Parathyroid adenoma (tissue), 2 donors: ENCODE results near the gene SYNJ2.

Experiments
- H2AFZ ChIP-seq: fragments of 300-600 bp; sonication (generic); one replicate; pipeline ENCODE4 v1.7.0; 2017; ENCODE audit warnings: antibody characterized with exemption, mild to moderate bottlenecking
- H3K27ac ChIP-seq: fragments of 300-600 bp; sonication (generic); one replicate; pipeline ENCODE4 v1.7.0; 2017
- H3K27me3 ChIP-seq: fragments of 300-600 bp; sonication (generic); one replicate; pipeline ENCODE4 v1.7.0; 2017; ENCODE audit warnings: low read length; ENCODE audit not compliant: control insufficient read depth, insufficient read depth
- H3K36me3 ChIP-seq: fragments of 300-600 bp; sonication (generic); one replicate; pipeline ENCODE4 v1.7.0; 2017; ENCODE audit warnings: low read length; ENCODE audit not compliant: control insufficient read depth, insufficient read depth
- H3K4me1 ChIP-seq: fragments of 300-600 bp; sonication (generic); one replicate; pipeline ENCODE4 v1.7.0; 2017; ENCODE audit warnings: control low read depth
- H3K4me2 ChIP-seq: fragments of 300-600 bp; sonication (generic); one replicate; pipeline ENCODE4 v1.7.0; 2017; ENCODE audit warnings: low read length
- H3K4me3 ChIP-seq: fragments of 300-600 bp; sonication (generic); one replicate; pipeline ENCODE4 v1.7.0; 2017; ENCODE audit warnings: low read depth, low read length
- H3K79me2 ChIP-seq: fragments of 300-600 bp; sonication (generic); one replicate; pipeline ENCODE4 v1.7.0; 2017; ENCODE audit warnings: control low read depth
- H3K9ac ChIP-seq: fragments of 300-600 bp; sonication (generic); one replicate; pipeline ENCODE4 v1.7.0; 2017; ENCODE audit warnings: mild to moderate bottlenecking
- H3K9me3 ChIP-seq: fragments of 300-600 bp; sonication (generic); one replicate; pipeline ENCODE4 v1.7.0; 2017; ENCODE audit warnings: low read length; ENCODE audit not compliant: control insufficient read depth
- TF ChIP-seq, protein P1 (sequence below): fragments of 300-600 bp; sonication (generic); IDR thresholded peaks from one replicate; pipeline ENCODE4 v1.7.0; 2017; ENCODE audit warnings: antibody characterized with exemption, mild to moderate bottlenecking
- donor health status: primary hyperparathyroidism.

SYNJ2 gene

DNA sequence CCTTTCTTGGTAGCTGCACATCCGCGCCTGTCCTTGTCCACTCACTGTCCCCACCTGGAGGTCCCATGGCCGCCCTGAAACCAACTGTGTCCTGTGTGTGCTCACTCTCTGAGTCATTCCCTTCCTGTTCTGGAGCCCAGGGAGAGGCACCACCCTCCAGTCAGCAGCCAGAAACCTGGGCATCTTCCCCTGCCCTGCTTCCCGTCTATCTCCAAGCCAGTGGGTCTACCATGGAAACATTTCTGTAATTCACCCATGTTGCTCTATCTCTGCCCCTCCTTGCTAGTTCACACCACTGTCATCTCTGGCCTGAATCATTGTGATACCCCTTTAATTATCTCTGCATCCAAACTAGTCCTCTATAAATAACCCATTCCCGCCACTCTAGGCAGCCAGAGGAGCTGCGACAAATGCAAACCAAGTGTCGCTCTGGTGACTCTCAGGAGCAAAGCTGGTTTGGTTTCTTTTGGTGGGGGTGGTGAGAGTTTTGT, 28.8 kb upstream of the SYNJ2 start:
- TF ChIP-seq, protein P1, sequence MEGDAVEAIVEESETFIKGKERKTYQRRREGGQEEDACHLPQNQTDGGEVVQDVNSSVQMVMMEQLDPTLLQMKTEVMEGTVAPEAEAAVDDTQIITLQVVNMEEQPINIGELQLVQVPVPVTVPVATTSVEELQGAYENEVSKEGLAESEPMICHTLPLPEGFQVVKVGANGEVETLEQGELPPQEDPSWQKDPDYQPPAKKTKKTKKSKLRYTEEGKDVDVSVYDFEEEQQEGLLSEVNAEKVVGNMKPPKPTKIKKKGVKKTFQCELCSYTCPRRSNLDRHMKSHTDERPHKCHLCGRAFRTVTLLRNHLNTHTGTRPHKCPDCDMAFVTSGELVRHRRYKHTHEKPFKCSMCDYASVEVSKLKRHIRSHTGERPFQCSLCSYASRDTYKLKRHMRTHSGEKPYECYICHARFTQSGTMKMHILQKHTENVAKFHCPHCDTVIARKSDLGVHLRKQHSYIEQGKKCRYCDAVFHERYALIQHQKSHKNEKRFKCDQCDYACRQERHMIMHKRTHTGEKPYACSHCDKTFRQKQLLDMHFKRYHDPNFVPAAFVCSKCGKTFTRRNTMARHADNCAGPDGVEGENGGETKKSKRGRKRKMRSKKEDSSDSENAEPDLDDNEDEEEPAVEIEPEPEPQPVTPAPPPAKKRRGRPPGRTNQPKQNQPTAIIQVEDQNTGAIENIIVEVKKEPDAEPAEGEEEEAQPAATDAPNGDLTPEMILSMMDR = no peak
- Histone ChIP-seq H3K79me2 (no peaks in the 10 kb centered on the region), H3K4me2 (no peak overlapping the region), H3K4me3 (no peak overlapping the region), H3K9me3 (no peaks in the 10 kb centered on the region), H3K27me3 (no peaks in the 10 kb centered on the region), H3K27ac (no peak overlapping the region), H2AFZ (no peak overlapping the region), H3K9ac (no peak overlapping the region), H3K36me3 (no peaks in the 10 kb centered on the region), H3K4me1 (no peaks in the 10 kb centered on the region)

DNA sequence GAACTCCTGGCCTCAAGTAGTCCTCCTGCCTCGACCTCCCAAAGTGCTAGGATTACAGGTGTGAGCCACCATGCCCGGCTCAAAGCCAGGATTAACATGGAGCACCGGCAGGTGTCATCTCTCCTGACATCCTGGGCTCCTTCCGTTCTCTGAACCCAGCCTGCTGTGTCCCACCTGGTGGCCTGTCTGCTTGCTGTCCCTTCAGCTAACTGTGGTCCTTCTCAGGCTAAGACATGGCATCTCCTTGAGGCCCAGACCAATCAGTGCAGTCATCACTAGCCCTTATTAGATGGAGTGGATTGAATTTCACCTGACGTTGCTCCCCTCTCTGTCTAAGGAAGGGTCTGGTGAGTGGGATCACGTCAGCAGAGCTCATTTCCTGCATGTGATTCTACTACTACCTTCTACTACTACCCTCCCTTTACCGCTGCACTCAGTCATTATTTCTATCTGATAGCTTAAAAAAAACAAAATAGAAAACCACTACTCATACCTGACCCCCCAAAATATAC, 28.0 kb upstream of the SYNJ2 start:
- H3K4me3 ChIP-seq = peak overlapping the region; percentile 39
- TF ChIP-seq, protein P1 = no peak
- H3K9ac ChIP-seq = no peak overlapping the region
- H3K36me3 ChIP-seq = no peaks in the 10 kb centered on the region
- no peak overlapping the region for H3K27ac ChIP-seq
- peak overlapping the region; percentile 76 for H2AFZ ChIP-seq
- H3K79me2 ChIP-seq = no peaks in the 10 kb centered on the region
- H3K27me3 ChIP-seq = no peaks in the 10 kb centered on the region
- H3K9me3 ChIP-seq = no peaks in the 10 kb centered on the region
- peak overlapping the region; percentile 72 for H3K4me2 ChIP-seq
- H3K4me1 ChIP-seq = no peaks in the 10 kb centered on the region

DNA sequence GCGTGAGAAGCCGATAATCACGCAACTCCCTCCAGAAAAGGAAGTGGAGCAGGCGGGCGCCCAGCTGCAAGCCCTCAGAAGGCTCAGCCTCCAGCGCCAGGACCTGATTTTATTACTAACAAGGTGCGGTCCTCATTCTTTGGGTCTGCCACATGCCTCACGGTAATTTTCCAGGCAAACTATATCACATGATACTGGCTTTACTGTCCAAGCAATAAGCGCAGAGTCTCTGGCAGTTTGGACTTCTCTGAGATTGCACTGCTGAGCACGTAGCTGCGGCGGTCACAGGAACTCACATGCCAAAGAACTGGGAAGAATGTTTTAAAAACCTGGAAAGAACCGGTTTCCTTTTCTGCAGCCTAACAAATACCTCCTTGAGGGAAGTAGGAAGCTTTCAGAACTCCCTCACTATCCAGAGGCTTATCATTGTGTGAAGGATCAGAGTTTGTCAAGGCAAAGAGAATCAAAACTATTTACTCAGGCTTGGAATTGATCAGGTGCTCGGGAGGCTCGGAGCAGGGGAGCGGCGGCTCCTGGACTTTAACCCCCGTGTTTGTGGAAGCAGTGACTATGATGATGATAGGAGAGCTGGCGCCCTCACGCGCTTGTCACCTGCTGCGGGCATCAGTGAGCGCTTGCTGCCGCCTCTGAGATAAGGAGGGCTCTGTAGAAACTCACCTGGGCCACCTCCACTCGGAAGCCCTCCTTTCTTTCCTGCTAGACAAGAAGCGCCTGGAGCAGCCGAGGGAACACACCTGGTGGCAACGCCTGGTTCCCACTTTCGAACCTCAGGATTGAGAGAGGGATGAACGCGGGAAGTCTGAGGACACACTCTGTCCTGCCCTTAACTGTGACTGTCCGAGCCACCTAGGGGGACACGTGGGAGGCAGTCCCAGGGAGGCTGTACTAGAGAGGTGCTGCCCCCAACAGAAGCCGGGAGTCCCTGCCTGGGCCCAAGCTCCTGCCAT, 27.2 kb upstream of the SYNJ2 start:
- Histone ChIP-seq H3K4me2 (peak overlapping the region; percentile 72), H3K27ac (no peak overlapping the region), H3K79me2 (no peaks in the 10 kb centered on the region), H3K36me3 (no peaks in the 10 kb centered on the region), H3K27me3 (no peaks in the 10 kb centered on the region), H2AFZ (peak overlapping the region; percentile 76), H3K9ac (no peak overlapping the region), H3K9me3 (no peaks in the 10 kb centered on the region), H3K4me1 (no peaks in the 10 kb centered on the region), H3K4me3 (peak overlapping the region; percentile 39)
- TF ChIP-seq, protein P1 = no peak

- Histone ChIP-seq H3K27ac (no peak overlapping the region), H3K9me3 (no peaks in the 10 kb centered on the region), H3K4me1 (no peaks in the 10 kb centered on the region), H3K4me2 (no peak overlapping the region), H3K9ac (no peak overlapping the region), H3K27me3 (no peaks in the 10 kb centered on the region), H2AFZ (no peak overlapping the region), H3K36me3 (no peaks in the 10 kb centered on the region), H3K4me3 (no peak overlapping the region), H3K79me2 (no peaks in the 10 kb centered on the region)
- TF ChIP-seq, protein P1 = no peak
These were observed 26.0 kb upstream of the SYNJ2 start for GRCh38 chr6:157955675-157956074.
